Measurements from ENCODE around the gene RERE.
A peak's percentile ranks its signal among the peaks of the same experiment; 100 is the strongest.

Gene RERE

DNA sequence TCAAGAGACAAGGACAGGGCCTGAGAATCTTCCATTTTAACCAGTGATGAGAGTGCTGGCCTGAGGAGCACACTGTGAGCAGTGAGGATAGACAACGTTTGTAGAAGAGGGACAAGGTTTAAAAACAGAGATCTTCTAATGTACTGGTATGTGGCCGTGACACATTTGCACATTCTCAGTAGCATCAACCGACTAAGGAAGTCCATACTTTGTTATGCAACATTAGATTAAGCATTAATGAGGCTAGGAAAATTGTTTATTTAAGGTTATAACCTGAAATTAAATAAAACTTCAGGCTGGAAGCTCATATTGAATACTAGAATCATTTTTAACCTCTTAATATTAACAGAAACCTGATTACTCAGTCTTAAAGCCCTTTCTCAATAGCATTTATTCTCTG lies 400.6 kb downstream of the RERE start:
- DNase-seq, result no peak

DNA sequence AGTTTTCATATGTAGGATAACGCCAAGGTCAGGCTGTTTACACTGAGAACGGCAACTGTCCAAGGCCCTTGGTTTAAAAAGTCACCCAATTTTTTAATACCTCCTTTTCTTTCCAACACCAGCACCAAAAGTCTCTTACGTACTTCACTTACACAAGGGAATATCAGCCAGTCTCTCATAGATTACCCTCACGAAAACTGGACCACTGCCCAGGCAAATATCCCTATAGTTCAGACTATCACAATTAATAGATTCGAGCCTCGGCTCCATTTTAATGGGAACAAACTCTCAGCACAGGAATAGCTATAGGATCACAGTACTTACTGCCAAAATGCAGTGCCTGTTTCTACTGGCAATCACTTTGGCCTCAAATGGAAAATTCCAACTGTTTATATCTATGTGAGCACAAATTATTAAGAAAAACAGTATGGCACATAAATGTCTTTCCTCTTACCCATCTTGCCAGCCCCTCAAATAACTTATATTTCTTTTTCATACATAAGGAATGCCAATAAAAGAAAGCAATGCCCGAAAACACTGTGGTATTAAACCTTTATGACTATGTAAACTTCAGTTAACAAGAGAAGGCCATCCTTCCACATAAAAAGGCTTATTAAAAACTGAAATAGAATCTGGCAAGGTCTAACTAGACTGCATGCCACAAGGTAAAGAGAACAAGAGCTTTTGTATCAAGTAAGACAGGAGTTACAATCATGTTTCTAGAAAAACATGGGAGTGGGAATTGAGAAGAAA lies 401.7 kb downstream of the RERE start:
- DNase-seq, result no peak

DNA sequence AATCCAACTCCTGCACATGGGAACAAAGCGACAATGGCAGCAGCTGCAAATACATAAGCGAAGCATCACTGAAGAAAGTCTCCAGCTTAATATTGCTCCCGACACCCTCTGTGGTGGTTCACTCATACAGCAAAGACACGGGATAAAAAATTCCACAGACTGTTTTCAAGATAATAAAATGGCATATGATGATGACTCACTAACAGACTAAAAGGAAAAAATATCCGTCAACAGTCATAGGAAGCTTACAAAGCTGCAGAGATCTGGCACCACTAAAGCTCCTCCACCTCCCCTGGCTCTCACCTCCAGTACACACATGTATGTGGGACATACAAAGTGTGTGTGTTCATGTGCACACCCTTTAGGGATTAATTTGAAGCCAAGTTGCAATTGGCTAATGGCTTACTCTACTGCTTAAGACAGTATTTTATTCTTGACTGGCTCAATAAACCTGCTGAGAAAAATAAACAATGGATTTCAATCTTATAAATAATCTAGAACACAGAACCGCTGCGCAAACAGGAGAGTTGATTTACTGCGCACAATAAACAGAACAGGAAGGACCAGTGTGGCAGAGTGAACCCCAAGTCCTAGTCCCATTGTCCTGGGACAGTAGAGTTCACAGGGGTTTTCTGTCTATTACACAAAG lies 405.1 kb downstream of the RERE start:
- DNase-seq, result no peak

DNA sequence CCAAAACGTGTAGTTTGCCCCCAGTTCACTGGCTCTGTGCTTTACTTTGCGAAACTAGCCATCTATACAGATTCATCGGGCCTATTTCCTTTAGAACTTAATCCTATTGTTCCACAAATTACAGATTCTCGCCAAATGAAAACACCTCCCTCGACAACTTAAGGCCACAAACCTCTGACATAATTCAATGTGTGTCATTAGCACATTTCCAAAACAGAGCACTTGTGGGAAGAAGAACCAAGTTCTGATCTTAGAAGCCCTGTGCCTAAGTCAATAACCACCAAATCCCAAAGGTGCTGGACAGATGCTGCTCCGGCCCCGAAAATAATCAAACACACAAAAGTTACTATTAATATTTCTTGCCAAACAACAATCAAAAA lies 405.6 kb downstream of the RERE start:
- DNase-seq, result no peak

DNA sequence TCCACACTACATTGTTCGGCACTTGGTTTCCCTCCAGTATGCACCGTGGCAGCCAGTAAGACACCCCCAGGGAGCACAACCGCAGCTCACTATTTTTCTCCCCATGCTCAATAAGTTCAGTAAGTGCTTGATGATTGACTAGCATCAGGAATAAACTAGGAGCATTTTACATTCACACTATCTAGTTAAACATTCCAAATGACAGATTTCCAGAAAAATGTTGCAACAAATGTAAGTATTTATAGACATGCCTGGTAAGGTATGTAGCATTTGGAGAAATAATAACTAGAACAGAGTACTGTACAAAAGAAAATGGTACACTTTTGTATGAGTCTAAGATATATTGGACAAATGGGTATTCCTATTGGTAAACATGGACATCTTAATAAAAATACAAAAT lies 406.6 kb downstream of the RERE start:
- DNase-seq, result no peak

DNA sequence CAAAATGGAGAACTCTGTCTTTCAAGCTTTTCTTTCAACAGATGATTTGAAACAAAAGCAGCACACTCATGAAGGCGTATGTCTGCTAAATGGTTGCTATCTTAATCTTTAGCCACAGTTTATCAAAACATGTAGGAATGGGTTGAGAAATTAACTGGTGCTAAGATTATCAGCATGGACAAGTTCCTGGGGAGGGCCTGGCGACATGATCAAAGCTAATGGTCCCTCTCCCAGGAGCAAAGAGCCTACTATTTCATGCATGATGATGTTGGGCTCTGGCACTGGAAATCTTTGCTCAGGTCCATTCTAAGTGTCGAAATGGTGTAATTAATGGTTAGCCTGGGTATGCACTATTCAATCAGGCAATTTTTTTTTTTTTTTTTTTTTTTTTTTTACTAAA lies 407.8 kb downstream of the RERE start:
- DNase-seq, result no peak

DNA sequence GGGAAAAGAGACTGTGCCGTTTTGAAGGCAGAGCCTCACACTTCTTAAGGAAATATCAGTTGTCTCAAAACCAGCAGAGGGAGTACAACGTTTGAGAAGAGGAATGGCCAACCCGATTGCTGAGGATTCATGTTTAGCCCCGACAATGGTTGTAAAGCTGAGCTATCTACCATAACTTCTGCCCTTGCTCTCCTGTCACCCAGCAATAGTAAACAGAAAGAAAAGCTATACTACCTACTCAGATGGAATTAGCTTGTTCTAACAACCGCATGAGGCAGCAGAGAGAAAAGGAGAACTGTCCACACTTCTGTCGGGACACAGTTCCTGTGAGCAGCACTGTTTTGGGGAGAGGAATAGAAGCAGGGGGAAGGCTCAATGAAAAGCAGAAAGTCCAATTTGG lies 408.3 kb downstream of the RERE start:
- no peak for DNase-seq

DNA sequence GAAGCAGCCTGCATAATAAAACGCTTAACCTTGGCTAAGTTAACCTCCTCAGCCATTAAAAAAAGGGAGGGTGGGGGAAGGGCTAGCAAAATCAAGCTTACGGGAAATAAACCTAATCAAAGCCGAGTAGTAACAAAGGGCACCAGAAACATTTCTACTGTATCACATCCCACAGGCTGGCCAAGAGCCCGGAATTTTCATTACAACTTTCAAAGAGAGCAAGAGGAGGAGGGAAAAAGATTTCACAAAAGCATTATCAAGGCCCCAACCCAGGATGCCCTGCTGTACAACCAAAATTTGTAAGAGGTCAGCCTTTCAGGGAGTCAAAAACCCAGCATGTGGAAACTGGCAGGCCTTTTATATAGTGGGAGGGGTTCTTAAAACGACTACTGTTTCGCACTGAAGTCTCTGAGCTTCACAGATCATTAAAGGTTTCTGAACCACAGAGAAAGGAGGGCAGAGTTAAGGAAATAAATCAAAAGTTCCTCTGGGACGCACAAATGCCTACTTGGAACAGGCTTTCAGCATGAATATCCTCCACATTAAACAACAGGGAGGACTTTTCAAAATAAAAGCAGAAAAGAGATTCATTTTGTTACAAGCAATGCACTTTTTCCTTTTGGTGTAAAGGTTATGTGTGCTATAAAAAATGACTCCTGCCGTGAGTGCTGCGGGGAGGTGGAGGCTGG lies 409.1 kb downstream of the RERE start:
- no peak for DNase-seq

DNA sequence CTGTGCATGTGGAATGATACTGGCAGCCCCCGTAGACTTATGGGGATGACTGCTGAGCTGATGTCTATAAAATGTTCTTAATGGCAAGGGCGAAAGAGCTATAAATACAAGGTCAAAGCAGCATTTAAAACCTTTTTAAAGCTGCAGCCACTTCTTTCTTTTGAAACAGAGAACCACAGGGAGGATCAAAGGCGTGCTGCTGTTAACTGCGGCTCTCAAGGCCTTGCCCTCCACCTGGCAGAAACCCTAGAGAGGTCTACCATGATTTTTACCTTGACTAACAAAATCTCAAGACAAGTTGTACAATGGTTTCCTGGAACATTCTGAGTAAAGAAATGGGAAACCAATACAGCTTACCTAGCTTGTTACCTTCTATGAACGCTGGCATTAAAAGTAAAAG lies 409.8 kb downstream of the RERE start:
- DNase-seq, result no peak

DNA sequence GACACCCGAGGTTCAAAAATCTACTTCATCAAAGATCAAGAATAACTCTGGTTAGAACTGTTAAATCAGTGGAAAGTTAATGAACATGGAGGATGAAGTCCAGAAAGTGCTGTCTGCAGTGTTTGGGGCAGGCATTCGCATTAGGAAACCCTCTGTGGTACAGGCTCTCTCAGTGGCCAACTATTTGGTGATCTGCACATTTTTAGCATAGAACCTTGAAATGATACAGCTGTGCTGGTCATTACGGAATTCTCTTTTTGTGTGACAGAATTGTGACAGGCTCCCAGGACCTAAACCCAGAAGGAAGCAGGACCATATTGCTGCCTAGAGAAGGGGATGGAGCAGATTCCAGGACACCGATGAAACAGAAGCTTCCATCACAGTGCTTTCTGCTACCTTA lies 410.5 kb downstream of the RERE start:
- DNase-seq, result no peak

DNA sequence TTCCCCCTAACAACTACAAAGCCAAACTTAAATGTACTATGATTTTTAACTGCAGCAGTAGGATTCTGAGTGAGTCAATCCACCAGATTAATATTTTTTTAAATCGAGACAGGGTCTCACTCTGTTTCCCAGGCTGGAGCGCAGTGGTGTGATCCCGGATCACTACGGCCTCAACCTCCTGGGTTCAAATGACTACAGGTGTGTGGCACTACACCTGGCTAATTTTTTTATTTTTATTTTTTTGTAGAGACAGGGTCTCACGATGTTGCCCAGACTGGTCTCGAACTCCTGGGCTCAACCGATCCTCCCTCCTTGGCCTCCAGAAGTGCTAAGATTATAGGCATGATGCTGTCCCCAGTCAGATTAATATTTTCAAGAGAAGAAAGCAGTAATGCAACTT lies 411.4 kb downstream of the RERE start:
- DNase-seq, result no peak

DNA sequence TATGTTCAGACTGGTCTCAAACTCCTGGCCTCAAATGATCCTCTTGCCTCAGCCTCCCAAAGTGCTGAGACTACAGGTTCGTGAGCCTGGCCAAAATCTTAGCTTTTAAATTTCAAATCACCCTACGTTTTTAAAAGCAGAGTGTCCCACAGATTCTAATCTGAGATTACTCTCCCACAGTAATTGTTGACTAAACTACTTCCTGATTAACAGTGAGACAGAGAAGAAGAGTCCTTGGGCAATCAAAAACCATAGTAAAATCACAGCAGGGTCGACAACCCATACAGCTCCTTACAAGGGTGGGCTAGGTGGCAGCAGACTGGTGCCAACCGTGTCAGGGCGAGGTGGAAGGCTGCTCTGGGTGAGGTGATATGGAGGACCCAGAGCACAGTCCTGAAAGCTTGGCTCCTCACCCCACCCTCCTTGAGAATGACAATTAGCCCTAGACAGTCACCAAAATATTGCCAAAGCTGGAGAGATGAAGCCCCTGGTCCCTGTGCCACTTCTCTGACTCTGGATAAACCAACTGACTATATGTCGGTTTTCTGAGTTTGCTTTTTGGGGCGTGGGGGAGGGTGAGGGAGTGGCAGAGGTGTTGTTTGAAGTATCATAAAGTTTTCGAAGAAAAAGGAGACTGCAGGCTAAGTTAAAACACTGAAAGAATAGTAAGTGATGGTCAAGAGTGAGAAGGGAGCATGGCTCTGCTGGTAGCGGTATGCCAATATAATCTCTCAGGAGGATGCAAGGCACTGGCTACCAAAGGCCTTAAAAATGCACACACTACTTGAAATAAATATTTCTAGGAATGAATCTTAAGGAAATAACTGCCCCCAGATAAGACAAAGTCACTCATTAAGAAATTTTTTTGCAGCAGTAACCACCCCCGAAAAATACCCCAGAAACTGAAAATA lies 412.7 kb downstream of the RERE start:
- no peak for DNase-seq

DNA sequence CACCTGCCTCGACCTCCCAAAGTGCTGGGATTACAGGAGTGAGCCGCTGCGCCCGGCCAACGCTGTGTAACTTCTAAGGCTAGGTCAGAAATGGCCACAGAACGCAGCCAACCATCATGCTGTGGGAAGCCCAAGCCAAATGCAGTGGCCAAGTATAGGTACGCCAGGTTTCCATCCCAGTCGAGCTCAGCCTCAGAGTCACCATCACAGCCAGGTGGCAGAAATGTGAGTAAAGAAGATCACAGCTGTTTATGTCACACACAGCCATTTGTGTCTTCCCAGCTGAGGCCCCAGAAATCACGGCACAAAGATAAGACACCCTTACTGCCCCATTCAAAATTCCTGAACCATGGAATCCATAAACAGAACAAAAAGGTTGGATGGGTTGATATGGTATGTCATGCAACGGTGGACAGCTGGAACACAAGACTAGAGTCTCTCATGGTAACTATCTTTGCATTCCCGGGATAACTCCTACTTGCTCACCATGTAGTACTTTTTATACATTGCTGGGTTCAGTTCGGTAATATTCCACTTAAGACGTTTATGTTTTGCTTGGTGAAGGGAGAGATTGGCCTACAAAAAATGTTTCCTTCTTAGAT lies 415.2 kb downstream of the RERE start:
- no peak for DNase-seq

DNA sequence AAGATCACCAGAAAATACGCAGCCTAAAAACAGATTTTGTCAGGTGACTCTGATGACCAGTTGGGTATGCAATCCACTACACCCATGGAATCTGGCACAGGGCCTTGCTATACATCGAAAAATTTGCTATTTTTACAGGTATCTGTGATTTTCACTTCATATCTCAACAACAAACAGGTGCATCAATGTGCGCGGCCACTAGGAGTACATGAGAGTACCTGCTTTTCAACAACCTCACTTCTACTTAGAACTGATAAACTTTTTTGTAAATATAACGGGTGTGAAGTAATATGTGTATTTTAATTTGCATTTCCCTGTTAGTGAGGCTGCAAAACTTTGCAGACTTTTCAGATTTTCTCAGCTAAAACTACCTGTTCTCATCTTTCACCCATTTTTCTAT lies 418.8 kb downstream of the RERE start:
- DNase-seq, result no peak

DNA sequence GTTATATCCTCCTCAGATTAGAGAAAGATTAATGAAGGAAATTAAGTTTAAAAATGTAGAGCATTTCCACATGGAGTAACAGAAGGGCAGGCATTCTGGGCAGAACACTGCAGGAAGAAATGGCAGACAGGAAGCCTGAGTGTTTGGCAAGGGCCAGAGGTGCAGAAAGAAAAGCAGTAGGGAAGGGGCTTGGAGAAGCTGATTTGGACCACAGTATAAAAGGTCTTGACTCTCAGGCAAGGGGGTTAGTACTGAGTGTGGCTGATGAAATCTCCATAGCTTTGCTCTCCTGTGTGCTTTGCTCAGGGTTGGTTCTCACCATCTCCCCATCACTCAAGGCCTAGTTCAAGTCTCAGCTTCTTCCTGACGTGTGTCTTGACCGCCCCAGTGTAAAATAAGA lies 419.4 kb downstream of the RERE start:
- no peak for DNase-seq

DNA sequence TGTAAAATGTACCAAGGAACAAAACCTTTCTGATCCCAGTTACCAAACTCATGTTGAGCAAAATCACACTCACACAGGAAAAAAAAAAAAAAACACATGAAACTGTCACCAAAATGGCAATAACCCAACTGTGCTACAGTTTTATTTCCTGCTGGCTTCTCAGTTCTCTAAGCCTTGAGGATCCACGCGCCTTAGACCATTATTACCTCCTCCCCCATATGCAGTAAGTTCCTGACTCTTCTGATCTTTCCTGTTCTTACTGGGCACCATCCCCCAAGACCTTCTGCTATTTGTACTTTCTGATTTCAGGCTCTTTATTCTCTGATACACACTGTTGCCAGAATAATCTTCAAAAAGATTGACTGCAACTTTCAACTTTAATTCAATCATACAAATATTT lies 419.9 kb downstream of the RERE start:
- no peak for DNase-seq

DNA sequence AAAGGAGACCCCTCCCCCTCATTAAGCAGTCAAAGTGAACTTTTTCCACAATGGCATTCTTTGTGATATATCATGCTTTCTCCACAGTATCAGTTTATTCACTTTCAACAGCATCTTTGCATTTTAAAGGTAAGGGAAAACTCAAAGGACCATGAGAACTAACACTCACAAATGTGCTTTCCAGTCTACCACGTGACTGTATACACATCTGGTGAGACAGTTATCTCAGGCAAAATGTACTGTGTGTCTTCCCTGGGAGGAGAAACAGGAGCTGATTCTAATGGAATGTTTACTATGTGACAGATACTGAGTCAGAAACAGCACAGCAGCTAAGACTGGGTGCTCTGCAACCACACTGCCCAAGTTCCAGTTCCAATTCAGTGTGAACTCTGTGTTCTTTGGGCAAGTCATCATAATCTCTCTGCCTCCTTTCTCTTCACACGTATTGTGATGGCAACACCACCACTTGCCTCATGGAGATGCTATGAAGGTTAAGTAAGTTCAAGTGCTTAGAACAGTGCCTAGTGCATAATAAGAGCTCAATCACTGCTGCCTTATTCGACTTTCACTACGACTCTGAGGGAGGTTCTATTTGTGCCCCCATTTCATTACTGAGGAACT lies 420.5 kb downstream of the RERE start:
- DNase-seq, result no peak

DNA sequence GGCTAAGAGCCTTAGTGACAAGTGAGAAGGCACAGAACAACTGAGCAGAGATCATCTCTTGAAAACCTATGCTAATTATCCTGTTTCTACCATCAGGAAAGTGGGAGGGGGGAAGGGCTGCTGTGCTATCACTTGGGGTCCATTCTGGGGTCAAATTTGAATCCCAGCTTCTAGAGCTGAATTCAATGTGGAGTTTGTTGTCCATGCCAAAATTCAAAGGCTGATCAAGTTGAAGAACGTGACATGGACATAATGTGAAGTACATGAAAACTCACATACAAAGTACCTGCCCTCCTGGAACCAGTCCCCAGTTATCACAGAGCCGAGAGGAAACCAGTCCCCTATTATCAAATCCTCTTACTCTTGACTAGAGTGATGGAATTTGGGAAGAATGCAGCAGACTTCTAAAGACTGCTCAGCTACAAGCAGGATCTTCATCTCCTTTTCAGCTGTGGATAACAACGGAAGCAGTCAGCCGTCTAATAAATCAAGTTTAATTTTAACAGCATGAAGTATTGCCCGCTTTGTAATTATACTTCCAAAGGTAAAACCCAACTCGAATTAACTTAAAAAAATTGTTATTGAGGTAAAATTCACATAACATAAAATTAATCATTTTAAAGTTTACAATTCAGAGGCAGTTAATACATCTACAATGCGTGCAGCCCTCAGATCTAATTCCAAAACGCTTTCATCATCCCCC lies 421.2 kb downstream of the RERE start:
- no peak for DNase-seq

DNA sequence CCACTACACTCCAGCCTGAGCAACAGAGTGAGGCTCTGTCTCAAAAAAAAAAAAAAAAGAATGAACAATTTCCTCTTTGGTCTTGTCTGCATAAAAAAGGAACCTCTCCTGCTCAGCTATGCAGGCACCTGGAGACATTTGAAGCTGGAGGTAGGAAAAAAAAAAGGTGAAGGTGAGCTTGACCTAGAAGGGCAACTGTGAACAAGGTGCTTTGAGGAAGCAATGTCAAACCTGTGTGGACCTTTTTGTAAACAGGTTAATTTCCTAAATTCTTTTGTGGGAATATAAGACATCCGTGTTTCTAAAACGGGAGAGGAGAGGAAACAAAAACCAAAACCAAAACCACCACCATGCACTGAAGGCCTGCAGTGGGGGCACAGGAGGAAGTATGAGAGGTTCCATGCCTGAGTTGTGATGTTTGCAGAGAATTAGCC lies 422.0 kb downstream of the RERE start:
- no peak for DNase-seq

DNA sequence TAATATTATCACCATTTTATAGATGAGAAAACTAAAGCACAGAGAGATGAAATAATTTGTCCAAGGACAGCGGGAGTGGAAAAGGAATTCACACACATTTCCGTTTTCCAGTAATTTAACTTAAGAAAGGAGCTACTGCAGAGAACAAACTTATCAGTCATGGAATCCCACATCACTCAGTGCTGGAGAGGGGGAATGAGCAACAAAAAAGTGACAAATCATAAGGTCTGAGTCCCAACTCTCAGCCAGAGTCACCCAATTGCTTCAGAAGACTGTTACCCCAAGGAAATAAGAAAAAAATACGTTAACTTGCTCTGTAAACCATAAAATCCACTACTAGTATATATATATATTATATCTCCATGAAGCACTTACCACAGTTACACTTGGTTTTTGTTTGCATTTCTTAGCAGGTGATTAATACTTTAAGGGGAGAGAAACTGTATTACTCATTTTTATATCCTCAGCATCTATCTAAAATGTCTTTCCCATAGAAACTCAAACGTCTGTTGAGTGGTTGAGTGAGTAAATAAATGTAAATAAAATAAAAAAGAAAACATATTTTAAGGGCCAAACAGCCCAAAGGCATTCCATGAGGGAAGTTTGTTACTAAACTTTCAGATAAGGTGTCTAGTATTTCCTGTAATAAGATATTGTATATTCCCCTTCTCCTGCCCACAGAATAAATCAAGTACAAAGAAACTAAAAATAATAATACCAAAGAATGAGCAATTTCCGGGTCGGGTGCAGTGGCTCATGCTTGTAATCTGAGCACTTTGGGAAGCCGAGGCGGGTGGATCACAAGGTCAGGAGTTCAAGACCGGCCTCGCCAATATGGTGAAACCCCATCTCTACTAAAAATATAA lies 422.8 kb downstream of the RERE start:
- peak; percentile 54 for DNase-seq

DNA sequence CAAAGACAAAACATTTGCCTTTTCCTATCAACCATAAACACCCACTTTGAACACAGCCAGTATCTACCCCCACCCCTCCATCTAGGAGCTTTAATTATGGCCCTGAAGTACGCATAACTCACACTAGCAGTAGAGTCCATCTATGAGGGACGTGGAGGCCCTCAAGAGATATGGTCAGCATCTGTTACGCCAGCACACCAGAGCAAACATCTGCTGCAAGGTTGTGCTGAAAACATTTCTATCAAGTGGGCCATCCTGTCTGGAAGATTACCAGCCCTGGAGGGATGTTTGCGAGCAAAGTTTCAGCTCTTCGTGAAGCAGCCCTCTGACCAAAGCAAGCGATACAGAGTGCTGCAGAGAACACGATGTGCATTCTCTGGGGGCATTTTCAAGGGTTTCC lies 424.9 kb downstream of the RERE start:
- no peak for DNase-seq

Data from activated naive CD4-positive, alpha-beta T cell treated with anti-CD3 and anti-CD28 coated beads, Interleukin-2, amount 50 U/mL, for 16 hours (primary cell).